Ascending aorta (tissue), 2 donors: ENCODE measurements around the gene DNAJC18. TPM values are rescaled to one million over a fixed set of nuclear protein-coding genes. Genes with fewer than 3 reads are reported as not detected.
A peak's percentile ranks its signal among the peaks of the same experiment; 100 is the strongest.

Experiments
- DNase-seq, 2 donors: peaks; one replicate each; pipeline ENCODE4 v3.0.0-alpha.2; 2019; ENCODE audit warnings: low spot score in 2 of 2
- H3K27ac ChIP-seq, 2 donors: fragments of 200-600 bp; sonication (generic); one replicate each; pipeline ENCODE4 v1.5.1; 2016 to 2017; ENCODE audit warnings: mild to moderate bottlenecking in 1 of 2
- H3K27me3 ChIP-seq: fragments of 200-600 bp; sonication (generic); one replicate; pipeline ENCODE4 v1.5.1; 2017
- H3K36me3 ChIP-seq, 2 donors: fragments of 200-600 bp; sonication (generic); one replicate each; pipeline ENCODE4 v1.5.1; 2016
- H3K4me1 ChIP-seq, 2 donors: fragments of 200-600 bp; sonication (generic); one replicate each; pipeline ENCODE4 v1.5.1; 2016 to 2017; ENCODE audit warnings: mild to moderate bottlenecking in 1 of 2
- H3K4me3 ChIP-seq, 2 donors: fragments of 200-600 bp; sonication (generic); one replicate each; pipeline ENCODE4 v1.5.1; 2016 to 2017; ENCODE audit warnings: mild to moderate bottlenecking in 1 of 2
- H3K9me3 ChIP-seq, 2 donors: fragments of 200-600 bp; sonication (generic); one replicate each; pipeline ENCODE4 v1.5.1; 2016
- intact Hi-C: fragments of 100-400 bp; cut with DNase I; formaldehyde crosslinking; loops from one replicate; pipeline ENCODE4 v1.15.1; 2023
- total RNA-seq: library from RNA; depleted of rRNA; stranded (reverse); fragments of >200 nt; gene quantifications from one replicate; pipeline ENCODE4 v1.1.0, GENCODE V29; 2016
- TF ChIP-seq, protein P1 (sequence below), 3 experiments: fragments of 200-600 bp in 2 of 3; fragments of 450-650 bp in 1 of 3; sonication (generic) in 2 of 3; IDR thresholded peaks; one replicate each; pipeline ENCODE4 v1.5.1; 2016 to 2019; ENCODE audit warnings: antibody characterized with exemption in 3 of 3, mild to moderate bottlenecking in 1 of 3, moderate library complexity in 1 of 3

DNAJC18 gene
- total RNA-seq, 1 donor from 2014 or later = 8.4 TPM

DNA sequence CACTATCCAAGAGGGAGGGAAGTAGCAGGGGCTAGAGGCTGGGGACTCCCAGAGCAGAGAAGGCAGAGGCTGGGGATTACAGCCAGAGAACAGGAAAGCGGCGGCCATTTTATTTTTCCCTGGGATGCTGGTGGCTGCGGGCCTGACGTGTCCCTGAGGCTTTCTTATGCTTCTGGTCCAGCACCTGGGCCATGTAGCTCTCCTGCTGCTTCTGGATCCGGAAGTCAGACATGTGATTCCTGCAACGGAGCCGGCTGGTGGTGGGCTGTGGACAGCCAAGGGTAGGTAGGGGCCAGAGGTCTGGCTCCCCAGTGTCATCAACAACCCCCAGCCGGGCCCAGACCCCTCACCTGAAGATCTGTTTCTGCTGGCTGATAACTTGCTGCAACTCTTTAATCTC is 42.6 kb downstream of the DNAJC18 start:
- Histone ChIP-seq H3K4me1 (peaks cover 0 to 26% of the 10 kb centered on the region in 2 donors), H3K27me3 (no peaks in the 10 kb centered on the region), H3K4me3 (no peak overlapping the region), H3K9me3 (no peaks in the 10 kb centered on the region), H3K36me3 (no peaks in the 10 kb centered on the region), H3K27ac (no peak overlapping the region)
- TF ChIP-seq, protein P1, sequence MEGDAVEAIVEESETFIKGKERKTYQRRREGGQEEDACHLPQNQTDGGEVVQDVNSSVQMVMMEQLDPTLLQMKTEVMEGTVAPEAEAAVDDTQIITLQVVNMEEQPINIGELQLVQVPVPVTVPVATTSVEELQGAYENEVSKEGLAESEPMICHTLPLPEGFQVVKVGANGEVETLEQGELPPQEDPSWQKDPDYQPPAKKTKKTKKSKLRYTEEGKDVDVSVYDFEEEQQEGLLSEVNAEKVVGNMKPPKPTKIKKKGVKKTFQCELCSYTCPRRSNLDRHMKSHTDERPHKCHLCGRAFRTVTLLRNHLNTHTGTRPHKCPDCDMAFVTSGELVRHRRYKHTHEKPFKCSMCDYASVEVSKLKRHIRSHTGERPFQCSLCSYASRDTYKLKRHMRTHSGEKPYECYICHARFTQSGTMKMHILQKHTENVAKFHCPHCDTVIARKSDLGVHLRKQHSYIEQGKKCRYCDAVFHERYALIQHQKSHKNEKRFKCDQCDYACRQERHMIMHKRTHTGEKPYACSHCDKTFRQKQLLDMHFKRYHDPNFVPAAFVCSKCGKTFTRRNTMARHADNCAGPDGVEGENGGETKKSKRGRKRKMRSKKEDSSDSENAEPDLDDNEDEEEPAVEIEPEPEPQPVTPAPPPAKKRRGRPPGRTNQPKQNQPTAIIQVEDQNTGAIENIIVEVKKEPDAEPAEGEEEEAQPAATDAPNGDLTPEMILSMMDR (IDR thresholded peaks at IDR 0.05) = no peak
- DNase-seq = no peak
- intact Hi-C loops = no loop called here

DNA sequence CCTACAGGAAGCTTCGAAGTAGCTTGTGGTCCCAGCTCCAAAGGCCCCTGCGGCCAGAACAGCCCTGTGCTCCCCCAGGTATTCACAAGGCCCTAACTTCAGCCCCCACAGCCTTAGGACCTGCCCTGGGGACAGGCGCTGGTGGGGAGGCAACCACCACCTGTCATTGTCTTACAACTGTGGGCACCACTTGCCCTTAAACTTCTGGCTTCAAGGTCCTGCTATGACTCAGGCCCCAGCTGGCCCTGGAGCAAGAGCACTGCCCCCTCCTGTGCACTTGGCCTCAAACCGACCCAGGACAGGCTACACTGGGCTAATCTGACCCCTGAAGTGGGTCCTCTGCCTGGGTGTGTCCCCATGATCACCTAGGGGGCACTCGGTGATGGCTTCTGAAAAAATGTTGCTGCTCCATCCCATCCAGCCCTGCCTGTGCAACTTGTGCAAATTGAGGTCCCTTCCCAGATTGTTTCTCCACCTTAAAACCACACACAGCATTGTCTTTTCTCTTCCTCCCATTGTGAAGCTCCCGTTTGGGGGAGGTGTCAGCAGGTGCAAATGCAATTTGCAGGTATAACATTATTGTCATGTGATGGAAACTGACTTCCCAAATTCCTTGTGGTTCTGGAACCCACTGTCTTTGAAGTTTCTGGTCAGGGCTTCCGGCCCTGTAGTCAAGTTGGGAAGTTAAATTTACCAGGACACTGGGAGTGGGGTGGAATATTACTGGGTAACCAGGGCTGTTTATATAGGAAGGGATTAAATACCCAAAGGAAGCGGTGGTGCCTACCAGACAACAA is 43.3 kb downstream of the DNAJC18 start:
- no peak overlapping the region for H3K27ac ChIP-seq

DNA sequence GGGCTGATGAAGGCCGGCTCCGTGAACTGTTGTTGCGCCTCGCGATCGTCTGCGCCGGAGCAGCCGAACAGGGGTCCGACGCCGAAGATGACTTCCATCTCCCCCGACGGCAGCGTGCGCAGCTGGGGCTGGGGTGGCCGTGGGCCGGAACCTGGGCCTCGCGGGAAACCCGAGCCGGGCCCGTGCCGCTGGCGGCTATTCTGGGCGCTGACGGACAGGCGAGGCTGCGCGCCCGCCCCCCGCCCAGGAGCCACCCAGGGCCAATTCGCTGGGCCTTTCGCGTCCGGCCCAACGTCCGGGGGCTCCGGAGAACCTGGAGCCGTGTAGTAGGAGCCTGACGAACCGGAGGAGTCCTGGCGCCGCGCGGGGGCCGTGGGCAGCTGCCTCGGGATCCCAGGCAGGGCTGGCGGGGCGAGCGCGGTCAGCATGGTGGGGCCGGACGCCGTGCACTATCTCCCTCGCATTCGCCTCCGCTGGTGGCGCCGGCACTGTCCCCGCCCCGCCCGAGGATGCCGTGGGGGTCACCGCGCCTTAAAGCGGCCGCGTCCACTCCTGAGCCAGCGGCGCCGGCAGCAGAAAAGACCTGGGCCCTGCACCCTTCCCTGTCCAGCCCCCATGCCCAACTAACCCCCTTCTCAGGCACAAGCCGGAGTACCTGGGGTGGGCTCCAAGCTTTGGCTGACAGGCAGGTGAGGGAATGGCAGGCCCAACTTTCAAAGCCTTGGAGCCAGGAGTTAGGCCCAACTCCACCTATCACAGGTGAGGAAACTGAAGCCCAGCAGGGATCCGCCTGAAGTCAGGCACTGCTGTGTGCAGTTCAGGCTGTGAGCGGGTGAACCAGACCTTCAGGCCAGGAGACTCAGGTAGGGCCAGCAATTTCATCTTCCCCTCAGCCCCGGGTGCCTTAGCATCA is 44.4 kb downstream of the DNAJC18 start, which contains the start of gene PROB1:
Gene PROB1, minus strand, starts transcription at position 451 of the 913 bp plus-strand sequence. Its CDS starts 23 bp downstream, at position 428.
- intact Hi-C loops = loop anchor here (1.0 kb wide), 1 partner anchor 22 kb away; no protein-coding TSS in a partner anchor
- DNase-seq = no peak
- peak within 1 kb of the TSS; percentile 59 to 65 for H3K4me3 ChIP-seq
- no peaks in the 10 kb centered on the region for H3K9me3 ChIP-seq
- no peaks in the 10 kb centered on the region for H3K27me3 ChIP-seq
- peak within 1 kb of the TSS in 1 of 2 donors; percentile 9 for H3K27ac ChIP-seq
- TF ChIP-seq, protein P1 (IDR thresholded peaks at IDR 0.05) = no peak
- H3K36me3 ChIP-seq = no peaks in the 10 kb centered on the region
- H3K4me1 ChIP-seq = peaks cover 0 to 26% of the 10 kb centered on the region in 2 donors

More for the DNA sequence above, 43.3 kb downstream of the DNAJC18 start:
- DNase-seq = no peak
- Histone ChIP-seq H3K4me3 (no peak overlapping the region), H3K4me1 (peaks cover 0 to 26% of the 10 kb centered on the region in 2 donors), H3K36me3 (no peaks in the 10 kb centered on the region), H3K27me3 (no peaks in the 10 kb centered on the region), H3K9me3 (no peaks in the 10 kb centered on the region)
- TF ChIP-seq, protein P1 (IDR thresholded peaks at IDR 0.05) = no peak
- intact Hi-C loops = no loop called here

DNA sequence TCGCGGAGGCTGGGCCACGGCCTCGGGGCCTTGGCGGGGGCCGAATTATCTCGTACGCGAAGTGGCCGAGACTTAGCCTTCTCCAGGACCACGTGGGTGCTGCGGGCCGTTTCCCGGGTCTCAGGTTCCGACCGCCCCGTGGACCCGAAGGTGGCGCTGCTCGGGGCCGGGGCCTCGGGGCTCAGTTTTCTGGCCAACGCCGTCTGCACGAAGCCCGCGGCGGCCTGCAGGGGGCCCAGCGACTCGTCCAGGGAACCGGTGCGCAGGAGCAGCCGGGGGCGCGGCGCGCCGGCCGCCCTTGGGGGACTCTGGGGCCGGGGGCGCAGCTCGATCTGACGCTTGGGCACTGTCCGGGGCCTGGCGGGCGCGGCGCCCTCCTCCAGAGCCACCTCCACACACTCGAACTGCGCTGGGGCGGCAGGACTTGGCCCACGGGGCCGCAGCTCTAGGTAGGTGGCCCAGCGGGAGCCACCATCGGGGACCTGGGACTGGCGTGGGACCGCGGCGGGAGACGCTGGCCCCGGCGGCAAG is 45.1 kb downstream of the DNAJC18 start:
- H3K27ac ChIP-seq = peak overlapping the region in 1 of 2 donors; percentile 9
- intact Hi-C loops = loop anchor here (1.0 kb wide), 1 partner anchor 23 kb away; no protein-coding TSS in a partner anchor

More for the DNA sequence above, 45.1 kb downstream of the DNAJC18 start:
- TF ChIP-seq, protein P1 (IDR thresholded peaks at IDR 0.05) = peak in 2 of 3 experiments; percentile 20 to 50
- Histone ChIP-seq H3K36me3 (no peaks in the 10 kb centered on the region), H3K27me3 (no peaks in the 10 kb centered on the region), H3K9me3 (no peaks in the 10 kb centered on the region), H3K4me3 (peak overlapping the region; percentile 59 to 65), H3K4me1 (peaks cover 0 to 26% of the 10 kb centered on the region in 2 donors)
- DNase-seq = peak in 1 of 2 donors; percentile 74
